HepG2 (cell line): Measurements from ENCODE around the gene CCDC183. TPM values are rescaled to one million over a fixed set of nuclear protein-coding genes. Genes with fewer than 3 reads are reported as not detected.

ENCODE experiments used
- AFF4 ChIP-seq: sonication (generic); formaldehyde crosslinking; IDR thresholded peaks from 2 replicates; pipeline ENCODE4 v1.4.0; 2020; ENCODE audit warnings: missing genetic modification reagents
- FOXA3 ChIP-seq: IDR thresholded peaks from 2 replicates; pipeline ENCODE4 v1.6.1; 2016; ENCODE audit warnings: missing genetic modification reagents, missing compliant biosample characterization
- KLF11 ChIP-seq: IDR thresholded peaks from 2 replicates; pipeline ENCODE4 v1.6.1; 2016; ENCODE audit warnings: missing compliant biosample characterization
- MAZ ChIP-seq, 2 experiments: sonication (generic) in 1 of 2; formaldehyde crosslinking in 1 of 2; IDR thresholded peaks; 2 replicates each; pipeline versions ENCODE4 v1.5.0 to v1.6.1; 2012 to 2020; ENCODE audit warnings: low read depth in 2 of 2, mild to moderate bottlenecking in 2 of 2, borderline replicate concordance in 1 of 2, improper control_type of control experiment in 1 of 2, low read length in 1 of 2, missing genetic modification reagents in 1 of 2, moderate library complexity in 1 of 2
- MTERF4 ChIP-seq: sonication (generic); formaldehyde crosslinking; IDR thresholded peaks from 2 replicates; pipeline ENCODE4 v1.8.0; 2023; ENCODE audit warnings: mild to moderate bottlenecking, missing genetic modification reagents
- MYNN ChIP-seq: sonication (generic); formaldehyde crosslinking; IDR thresholded peaks from 2 replicates; pipeline ENCODE4 v1.4.0; 2020; ENCODE audit warnings: mild to moderate bottlenecking, low read depth, missing genetic modification reagents
- SATB2 ChIP-seq: sonication (generic); formaldehyde crosslinking; IDR thresholded peaks from 2 replicates; pipeline ENCODE4 v1.5.0; 2020; ENCODE audit warnings: missing genetic modification reagents
- SOX13 ChIP-seq, 3 experiments: fragments of 450-650 bp in 1 of 3; sonication (generic) in 1 of 3; formaldehyde crosslinking in 1 of 3; IDR thresholded peaks in 2 of 3; conservative IDR thresholded peaks in 1 of 3; 2 replicates each; pipeline versions ENCODE4 v1.5.0 to v1.6.1; 2016 to 2020; ENCODE audit warnings: antibody characterized with exemption in 1 of 3, mild to moderate bottlenecking in 1 of 3, missing compliant biosample characterization in 1 of 3, missing genetic modification reagents in 1 of 3, moderate library complexity in 1 of 3
- TFDP1 ChIP-seq: IDR thresholded peaks from 2 replicates; pipeline ENCODE4 v1.6.1; 2016; ENCODE audit warnings: missing compliant biosample characterization, missing genetic modification reagents, borderline replicate concordance
- THYN1 ChIP-seq: sonication (generic); formaldehyde crosslinking; IDR thresholded peaks from 2 replicates; pipeline ENCODE4 v1.8.1; 2023; ENCODE audit warnings: low read depth, mild to moderate bottlenecking, moderate library complexity, missing genetic modification reagents, borderline replicate concordance
- TIGD3 ChIP-seq: sonication (generic); formaldehyde crosslinking; IDR thresholded peaks from 2 replicates; pipeline ENCODE4 v1.5.1; 2020; ENCODE audit warnings: mild to moderate bottlenecking, missing genetic modification reagents, borderline replicate concordance
- ZBTB26 ChIP-seq: IDR thresholded peaks from 2 replicates; pipeline ENCODE4 v1.6.1; 2016; ENCODE audit warnings: missing compliant biosample characterization, missing genetic modification reagents, borderline replicate concordance
- ZFP82 ChIP-seq: sonication (generic); formaldehyde crosslinking; IDR thresholded peaks from 2 replicates; pipeline ENCODE4 v1.5.1; 2020; ENCODE audit warnings: mild to moderate bottlenecking, missing genetic modification reagents, borderline replicate concordance
- ZNF10 ChIP-seq: sonication (generic); formaldehyde crosslinking; IDR thresholded peaks from 2 replicates; pipeline ENCODE4 v1.4.0; 2020; ENCODE audit warnings: mild to moderate bottlenecking, low read depth, missing genetic modification reagents, borderline replicate concordance
- ZNF709 ChIP-seq: sonication (generic); formaldehyde crosslinking; IDR thresholded peaks from 2 replicates; pipeline ENCODE4 v1.5.0; 2020; ENCODE audit warnings: mild to moderate bottlenecking, missing genetic modification reagents
- ZNF776 ChIP-seq: sonication (generic); formaldehyde crosslinking; IDR thresholded peaks from 2 replicates; pipeline ENCODE4 v1.4.0; 2020; ENCODE audit warnings: mild to moderate bottlenecking, missing genetic modification reagents
- polyA plus RNA-seq, 8 experiments: library from polyadenylated mRNA; depleted of rRNA in 3 of 8; stranded (reverse) in 7 of 8; unstranded in 1 of 8; fragments of >200 nt; fragmentation: Illumina TruSeq in 4 of 8; extraction: Trizol in 4 of 8; gene quantifications; 2 replicates each; pipeline versions ENCODE4 v1.2.1 to v1.2.3, GENCODE V29; 2011 to 2016; ENCODE audit warnings: low read depth in 4 of 8, missing spikeins in 1 of 8, mixed read lengths in 1 of 8; ENCODE audit not compliant: insufficient read depth in 1 of 8
- total RNA-seq, 5 experiments: library from RNA; depleted of rRNA; stranded (reverse); fragments of >200 nt; fragmentation: Illumina TruSeq; extraction: Trizol; gene quantifications; 2 replicates each; pipeline ENCODE4 v1.2.3, GENCODE V29; 2016; ENCODE audit warnings: low read depth in 1 of 5

CCDC183 gene
- total and polyA plus RNA-seq, 2 of the 13 experiments (the other 11 are each of a cell fraction or from before 2014, with no cell fraction given), result 5.0 to 66.4 TPM

GRCh38 chr9:136790640-136791515 is 5.3 kb upstream of the CCDC183 start, which contains the start of gene TMEM141 (continued):
- TF ChIP-seq AFF4 (peak; percentile 66; the same call in 1 of the 2 replicates), TIGD3 (CRISPR knock-in tag) (peak; percentile 70; the same call in 1 of the 2 replicates), MAZ (IDR thresholded peaks at IDR 0.05; ENCODE audit: borderline replicate concordance, low read depth, low read length) (peak; percentile 71), MAZ (CRISPR knock-in tag; IDR thresholded peaks at IDR 0.05; ENCODE audit: low read depth) (0 out of 2 replicates have a peak, but pooled peaks have one; percentile 47), ZNF10 (no peak), FOXA3 (CRISPR knock-in tag) (peak; percentile 18; the same call in 1 of the 2 replicates), MYNN (0 out of 2 replicates have a peak, but pooled peaks have one; percentile 39), ZBTB26 (CRISPR knock-in tag) (no peak), ZNF709 (peak; percentile 19; the same call in 1 of the 2 replicates), SOX13 (IDR thresholded peaks at IDR 0.05) (no peak), SOX13 (CRISPR knock-in tag; conservative IDR thresholded peaks at IDR 0.05 in 1 of 2, IDR thresholded peaks at IDR 0.05 in 1 of 2) (0 out of 4 replicates have a peak, but pooled peaks of 1 of the 2 experiments have one; percentile 16), SATB2 (CRISPR knock-in tag) (no peak), THYN1 (no peak), MTERF4 (CRISPR knock-in tag) (0 out of 2 replicates have a peak, but pooled peaks have one; percentile 20), TFDP1 (CRISPR knock-in tag) (peak; percentile 50; the same call in 1 of the 2 replicates), ZFP82 (CRISPR knock-in tag) (peak; percentile 54; the same call in 1 of the 2 replicates), KLF11 (no peak), ZNF776 (CRISPR knock-in tag) (peak; percentile 77; the same call in 1 of the 2 replicates)
